Parathyroid adenoma (tissue), 2 donors: ENCODE results near the gene EXD3.

ENCODE experiments used
- H2AFZ ChIP-seq: fragments of 300-600 bp; sonication (generic); one replicate; pipeline ENCODE4 v1.7.0; 2017; ENCODE audit warnings: antibody characterized with exemption, mild to moderate bottlenecking
- H3K27ac ChIP-seq: fragments of 300-600 bp; sonication (generic); one replicate; pipeline ENCODE4 v1.7.0; 2017
- H3K27me3 ChIP-seq: fragments of 300-600 bp; sonication (generic); one replicate; pipeline ENCODE4 v1.7.0; 2017; ENCODE audit warnings: low read length; ENCODE audit not compliant: control insufficient read depth, insufficient read depth
- H3K36me3 ChIP-seq: fragments of 300-600 bp; sonication (generic); one replicate; pipeline ENCODE4 v1.7.0; 2017; ENCODE audit warnings: low read length; ENCODE audit not compliant: control insufficient read depth, insufficient read depth
- H3K4me1 ChIP-seq: fragments of 300-600 bp; sonication (generic); one replicate; pipeline ENCODE4 v1.7.0; 2017; ENCODE audit warnings: control low read depth
- H3K4me2 ChIP-seq: fragments of 300-600 bp; sonication (generic); one replicate; pipeline ENCODE4 v1.7.0; 2017; ENCODE audit warnings: low read length
- H3K4me3 ChIP-seq: fragments of 300-600 bp; sonication (generic); one replicate; pipeline ENCODE4 v1.7.0; 2017; ENCODE audit warnings: low read depth, low read length
- H3K79me2 ChIP-seq: fragments of 300-600 bp; sonication (generic); one replicate; pipeline ENCODE4 v1.7.0; 2017; ENCODE audit warnings: control low read depth
- H3K9ac ChIP-seq: fragments of 300-600 bp; sonication (generic); one replicate; pipeline ENCODE4 v1.7.0; 2017; ENCODE audit warnings: mild to moderate bottlenecking
- H3K9me3 ChIP-seq: fragments of 300-600 bp; sonication (generic); one replicate; pipeline ENCODE4 v1.7.0; 2017; ENCODE audit warnings: low read length; ENCODE audit not compliant: control insufficient read depth
- CTCF ChIP-seq: fragments of 300-600 bp; sonication (generic); IDR thresholded peaks from one replicate; pipeline ENCODE4 v1.7.0; 2017; ENCODE audit warnings: antibody characterized with exemption, mild to moderate bottlenecking
- donor health status: primary hyperparathyroidism.

EXD3 gene

GRCh38 chr9:137465720-137466388 lies 42.9 kb upstream of the EXD3 start:
- H3K27me3 ChIP-seq, result no peaks in the 10 kb centered on the region
- no peak overlapping the region for H3K4me2 ChIP-seq
- no peak overlapping the region for H3K4me3 ChIP-seq
- no peaks in the 10 kb centered on the region for H3K4me1 ChIP-seq
- no peak overlapping the region for H3K27ac ChIP-seq
- H3K36me3 ChIP-seq, result no peaks in the 10 kb centered on the region
- no peak for TF ChIP-seq CTCF
- H3K9me3 ChIP-seq, result no peaks in the 10 kb centered on the region
- H3K79me2 ChIP-seq, result no peaks in the 10 kb centered on the region
- no peak overlapping the region for H3K9ac ChIP-seq
- no peak overlapping the region for H2AFZ ChIP-seq

- Histone ChIP-seq H3K27ac (no peak overlapping the region), H3K4me2 (no peak overlapping the region), H3K4me3 (no peak overlapping the region), H3K36me3 (no peaks in the 10 kb centered on the region), H3K4me1 (no peaks in the 10 kb centered on the region), H2AFZ (no peak overlapping the region), H3K27me3 (no peaks in the 10 kb centered on the region), H3K9ac (no peak overlapping the region), H3K79me2 (no peaks in the 10 kb centered on the region), H3K9me3 (no peaks in the 10 kb centered on the region)
- no peak for TF ChIP-seq CTCF
Measured at GRCh38 chr9:137465000-137465719, 42.2 kb upstream of the EXD3 start.

- no peak overlapping the region for H3K4me3 ChIP-seq
- TF ChIP-seq CTCF, result no peak
- H3K9ac ChIP-seq, result no peak overlapping the region
- no peaks in the 10 kb centered on the region for H3K4me1 ChIP-seq
- no peak overlapping the region for H3K4me2 ChIP-seq
- H3K36me3 ChIP-seq, result no peaks in the 10 kb centered on the region
- H3K79me2 ChIP-seq, result no peaks in the 10 kb centered on the region
- H3K27me3 ChIP-seq, result no peaks in the 10 kb centered on the region
- no peak overlapping the region for H2AFZ ChIP-seq
- H3K27ac ChIP-seq, result no peak overlapping the region
- H3K9me3 ChIP-seq, result no peaks in the 10 kb centered on the region
Measured at GRCh38 chr9:137464291-137464999, 41.5 kb upstream of the EXD3 start.

GRCh38 chr9:137463931-137464290 lies 40.9 kb upstream of the EXD3 start:
- Histone ChIP-seq H3K4me3 (no peak overlapping the region), H3K79me2 (no peaks in the 10 kb centered on the region), H3K9ac (no peak overlapping the region), H3K27me3 (no peaks in the 10 kb centered on the region), H3K36me3 (no peaks in the 10 kb centered on the region), H2AFZ (no peak overlapping the region), H3K9me3 (no peaks in the 10 kb centered on the region), H3K27ac (no peak overlapping the region), H3K4me1 (no peaks in the 10 kb centered on the region), H3K4me2 (no peak overlapping the region)
- TF ChIP-seq CTCF, result no peak
